K562 (cell line): ENCODE data around the gene CCDC117. TPM values are rescaled to one million over a fixed set of nuclear protein-coding genes. Genes with fewer than 3 reads are reported as not detected.
A peak's percentile ranks its signal among the peaks of the same experiment; 100 is the strongest.

Experiments used
- ATAC-seq: fragments of 200-7000 bp; cut with Tn5 transposase; 3 replicates; pipeline ENCODE4 v1.9.1; 2020; ENCODE audit warnings: moderate library complexity
- BruUV-seq: library from RNA; stranded (reverse); fragments of 400-500 nt; replicated peaks from 2 replicates; lab custom pipeline; 2021; lab: Mats Ljungman, UMichigan
- CTCF ChIA-PET: fragments of 300-600 bp; formaldehyde crosslinking; extraction: SDS; loops from one replicate; lab custom pipeline; 2021; ENCODE audit warnings: low intra/inter-chr PET ratio; lab: Yijun Ruan, JAX
- POLR2A ChIA-PET: fragments of 300-600, 350-650 bp; sonication (Branson Sonifier 250); formaldehyde crosslinking; extraction: SDS; loops from one replicate; lab custom pipeline; 2021; ENCODE audit warnings: antibody characterized with exemption, inconsistent platforms; lab: Yijun Ruan, JAX
- DNase-seq, 4 experiments: peaks; one replicate each; pipeline versions ENCODE4 v3.0.0 to v3.0.0-alpha.2; 2011 to 2018; ENCODE audit warnings: low spot score in 3 of 4, mixed read lengths in 3 of 4; ENCODE audit errors: extremely low read depth in 1 of 4
- FAIRE-seq: peaks from 2 replicates; lab custom pipeline; 2011; peaks lifted over from hg19 to GRCh38; lab: Jason Lieb, UNC
- H2AFZ ChIP-seq: 2 replicates; pipeline ENCODE4 v1.6.0; 2011; ENCODE audit warnings: low read depth, low read length, control low read depth, inconsistent platforms
- H3K27ac ChIP-seq: fragments of 200-600 bp; 3 replicates; pipeline ENCODE4 v1.8.0; 2011; ENCODE audit warnings: low read depth, mild to moderate bottlenecking, control low read depth, inconsistent platforms, low read length, moderate library complexity, mixed read lengths; ENCODE audit errors: extremely low read depth
- H3K27me3 ChIP-seq, 2 experiments: fragments of 300-600 bp in 1 of 2; 2 replicates in 1 of 2; 3 replicates in 1 of 2; pipeline versions ENCODE4 v1.6.0 to v1.8.0; 2011; ENCODE audit warnings: inconsistent platforms in 2 of 2, low read length in 2 of 2, mild to moderate bottlenecking in 1 of 2, mixed read lengths in 1 of 2, moderate library complexity in 1 of 2; ENCODE audit not compliant: control insufficient read depth in 2 of 2, insufficient read depth in 2 of 2
- H3K36me3 ChIP-seq: fragments of 300-600 bp; 3 replicates; pipeline ENCODE4 v1.8.0; 2011; ENCODE audit warnings: mild to moderate bottlenecking, low read length, inconsistent platforms; ENCODE audit not compliant: control insufficient read depth, insufficient read depth
- H3K4me1 ChIP-seq, 2 experiments: fragments of 200-600 bp in 1 of 2; replicated peaks in 1 of 2; 2 replicates in 1 of 2; 3 replicates in 1 of 2; pipeline versions ENCODE4 v1.5.1 to v1.8.0; 2011; ENCODE audit warnings: inconsistent platforms in 2 of 2, low read length in 2 of 2, mild to moderate bottlenecking in 1 of 2, mixed read lengths in 1 of 2, moderate library complexity in 1 of 2; ENCODE audit not compliant: control insufficient read depth in 2 of 2, insufficient read depth in 2 of 2
- H3K4me2 ChIP-seq: 2 replicates; pipeline ENCODE4 v1.6.1; 2011; ENCODE audit warnings: low read length, control low read depth, inconsistent platforms, mixed read lengths; ENCODE audit not compliant: insufficient read depth
- H3K4me3 ChIP-seq: fragments of 200-600 bp; sonication (generic), shearing (Covaris generic); 2 replicates; pipeline ENCODE4 v1.5.1; 2016; ENCODE audit warnings: control low read depth, inconsistent platforms
- H3K79me2 ChIP-seq: fragments of 200-600 bp; 3 replicates; pipeline ENCODE4 v1.8.0; 2011; ENCODE audit warnings: low read length, inconsistent platforms; ENCODE audit not compliant: control insufficient read depth, insufficient read depth
- H3K9ac ChIP-seq, 2 experiments: 2 replicates each; pipeline versions ENCODE4 v1.6.0 to v1.6.1; 2011; ENCODE audit warnings: low read depth in 2 of 2, low read length in 2 of 2, control low read depth in 1 of 2, inconsistent platforms in 1 of 2, mild to moderate bottlenecking in 1 of 2, mixed read lengths in 1 of 2; ENCODE audit not compliant: insufficient read depth in 1 of 2
- H3K9me1 ChIP-seq: one replicate; pipeline ENCODE4 v1.6.0; 2011; ENCODE audit warnings: inconsistent platforms, mild to moderate bottlenecking, low read length, moderate library complexity; ENCODE audit not compliant: control insufficient read depth, insufficient read depth
- H3K9me3 ChIP-seq: replicated peaks from 2 replicates; pipeline ENCODE4 v1.5.1; 2011; ENCODE audit warnings: low read depth, low read length, inconsistent platforms; ENCODE audit not compliant: control insufficient read depth, insufficient read depth
- H4K20me1 ChIP-seq: replicated peaks from 2 replicates; pipeline ENCODE4 v1.6.1; 2011; ENCODE audit warnings: low read length, inconsistent platforms, mixed read lengths; ENCODE audit not compliant: control insufficient read depth, insufficient read depth
- CBFB ChIP-seq: sonication (generic); formaldehyde crosslinking; IDR thresholded peaks from 2 replicates; pipeline ENCODE4 v1.4.0; 2020; ENCODE audit warnings: mild to moderate bottlenecking, missing genetic modification reagents
- JUNB ChIP-seq: fragments of 450-650 bp; formaldehyde crosslinking; conservative IDR thresholded peaks from 2 replicates; pipeline ENCODE4 v1.4.0; 2020; ENCODE audit warnings: mild to moderate bottlenecking
- KAT8 ChIP-seq: fragments of 450-650 bp; IDR thresholded peaks from 2 replicates; pipeline ENCODE4 v1.6.1; 2016; ENCODE audit warnings: low read depth, mild to moderate bottlenecking
- MCM5 ChIP-seq: fragments of 450-650 bp; IDR thresholded peaks from 2 replicates; pipeline ENCODE4 v1.6.1; 2016; ENCODE audit warnings: low read depth
- TGIF2 ChIP-seq: sonication (generic); formaldehyde crosslinking; IDR thresholded peaks from 2 replicates; pipeline ENCODE4 v1.8.1; 2022; ENCODE audit warnings: mild to moderate bottlenecking, missing genetic modification reagents, moderate library complexity
- ZNF146 ChIP-seq: IDR thresholded peaks from one replicate; pipeline ENCODE4 v1.6.1; 2018; ENCODE audit warnings: missing compliant biosample characterization; ENCODE audit not compliant: unreplicated experiment
- ZNF785 ChIP-seq: fragments of 250-450 bp; sonication (Bioruptor Pico); IDR thresholded peaks from 2 replicates; pipeline ENCODE4 v1.4.0; 2020; ENCODE audit warnings: mild to moderate bottlenecking
- WGBS: fragments of 100-300 bp; shearing (Covaris generic); methylation state at CpG from one replicate; pipeline ENCODE4 v1.1.6; 2016; ENCODE audit warnings: low coverage, mixed read lengths; ENCODE audit not compliant: insufficient coverage; ENCODE audit errors: missing lambda C conversion rate; 5-methylcytosine and 5-hydroxymethylcytosine counted together
- in situ Hi-C: fragments of 300-500 bp; cut with MboI; formaldehyde crosslinking; loops from 4 replicates; pipeline ENCODE4 v1.15.0; 2018; ENCODE audit warnings: inconsistent platforms, mixed read lengths
- intact Hi-C: fragments of 100-400 bp; cut with micrococcal nuclease; formaldehyde crosslinking; loops from 2 replicates; pipeline ENCODE4 v1.14.2; 2022
- polyA plus RNA-seq, 8 experiments: library from polyadenylated mRNA; depleted of rRNA in 4 of 8; stranded (reverse) in 5 of 8; unstranded in 3 of 8; fragments of >200 nt; fragmentation: Nextera tagmentation in 2 of 8; fragmentation: Illumina TruSeq in 1 of 8; extraction: Ambion mirVana in 2 of 8; extraction: Trizol in 1 of 8; gene quantifications; 2 replicates each; pipeline versions ENCODE4 v1.2.1 to v1.2.3, GENCODE V29; 2011 to 2014; ENCODE audit warnings: inconsistent platforms in 1 of 8, missing spikeins in 1 of 8
- total RNA-seq, 7 experiments: library from RNA; depleted of rRNA in 6 of 7; stranded (reverse); fragments of >200 nt in 6 of 7; fragmentation: Illumina TruSeq in 2 of 7; extraction: Trizol in 2 of 7; gene quantifications; 2 replicates each; pipeline versions ENCODE4 v1.2.1 to v1.2.3, GENCODE V29; 2011 to 2021; ENCODE audit warnings: low replicate concordance in 1 of 7
- TF ChIP-seq, protein P1 (sequence below): fragments of 450-650 bp; IDR thresholded peaks from 2 replicates; pipeline ENCODE4 v1.6.1; 2016; ENCODE audit warnings: mild to moderate bottlenecking
- TF ChIP-seq, protein P2 (sequence below): IDR thresholded peaks from 2 replicates; pipeline ENCODE4 v1.6.1; 2012; ENCODE audit warnings: low read depth, low read length, improper control_type of control experiment, borderline replicate concordance
- TF ChIP-seq, protein P3 (sequence below): fragments of 450-650 bp; formaldehyde crosslinking; IDR thresholded peaks from 2 replicates; pipeline ENCODE4 v1.4.0; 2022; ENCODE audit warnings: missing genetic modification characterization
- TF ChIP-seq, protein P4 (sequence below): fragments of 250-450 bp; sonication (Bioruptor Pico); IDR thresholded peaks from 2 replicates; pipeline ENCODE4 v1.5.0; 2021; ENCODE audit warnings: mild to moderate bottlenecking, moderate library complexity

Gene CCDC117
- total and polyA plus RNA-seq, 9 of the 15 experiments (the other 6 are each of a cell fraction or from before 2014, with no cell fraction given) = 5.7 to 23.3 (median 15.8) TPM

DNA sequence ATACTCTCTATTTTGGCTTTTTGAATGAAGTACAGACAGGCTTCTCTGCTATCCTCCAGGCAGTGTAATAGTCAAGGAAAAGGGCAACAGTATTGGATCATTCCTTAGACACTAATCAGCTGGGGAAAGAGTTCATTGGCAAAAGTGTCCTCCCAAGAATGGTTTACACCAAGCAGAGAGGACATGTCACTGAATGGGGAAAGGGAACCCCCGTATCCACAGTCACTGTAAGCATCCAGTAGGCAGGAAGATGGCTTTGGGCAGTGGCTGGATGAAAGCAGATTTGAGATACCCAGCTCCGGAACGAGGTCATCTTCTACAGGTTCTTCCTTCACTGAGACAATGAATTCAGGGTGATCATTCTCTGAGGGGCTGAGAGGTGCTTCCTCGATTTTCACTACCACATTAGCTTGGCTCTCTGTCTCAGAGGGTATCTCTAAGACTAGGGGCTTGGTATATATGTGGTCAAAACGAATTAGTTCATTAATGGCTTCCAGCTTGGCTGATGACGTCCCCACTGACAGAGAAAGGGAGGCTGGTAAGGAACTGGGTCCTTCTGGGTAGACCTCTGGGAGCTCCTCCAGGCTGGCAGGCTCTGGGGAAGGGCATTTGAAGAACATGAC is 22.7 kb downstream of the CCDC117 start:
- 82% methylated on average over 6 of the region's 6 CpGs for WGBS
- H3K9ac ChIP-seq = no peak overlapping the region
- intact Hi-C loops (no loop called here), in situ Hi-C loops (no loop called here)
- FAIRE-seq = peak; percentile 19
- peaks cover 51% of the 10 kb centered on the region for H3K36me3 ChIP-seq
- H3K4me2 ChIP-seq = no peak overlapping the region
- no peak for ATAC-seq
- H3K9me3 ChIP-seq = no peaks in the 10 kb centered on the region
- H3K27ac ChIP-seq = no peak overlapping the region
- DNase-seq = no peak
- H2AFZ ChIP-seq = no peak overlapping the region
- peaks cover 24% of the 10 kb centered on the region for H4K20me1 ChIP-seq
- peaks cover 3 to 5% of the 10 kb centered on the region in 2 experiments; a peak in 3 of 5 replicates for H3K4me1 ChIP-seq
- H3K9me1 ChIP-seq = peaks cover 4% of the 10 kb centered on the region
- no peaks in the 10 kb centered on the region for H3K27me3 ChIP-seq
- H3K79me2 ChIP-seq = peaks cover 53% of the 10 kb centered on the region
- POLR2A ChIA-PET = interaction anchor here (0.6 to 9.9 kb wide), 4 partner anchors 8 to 300 kb away, joined by 3 to 109 read pairs (median 7); no protein-coding TSS in a partner anchor
- BruUV-seq = no TSS peak
- CTCF ChIA-PET = no interaction called here
- H3K4me3 ChIP-seq = no peak overlapping the region
- TF ChIP-seq, protein P1, sequence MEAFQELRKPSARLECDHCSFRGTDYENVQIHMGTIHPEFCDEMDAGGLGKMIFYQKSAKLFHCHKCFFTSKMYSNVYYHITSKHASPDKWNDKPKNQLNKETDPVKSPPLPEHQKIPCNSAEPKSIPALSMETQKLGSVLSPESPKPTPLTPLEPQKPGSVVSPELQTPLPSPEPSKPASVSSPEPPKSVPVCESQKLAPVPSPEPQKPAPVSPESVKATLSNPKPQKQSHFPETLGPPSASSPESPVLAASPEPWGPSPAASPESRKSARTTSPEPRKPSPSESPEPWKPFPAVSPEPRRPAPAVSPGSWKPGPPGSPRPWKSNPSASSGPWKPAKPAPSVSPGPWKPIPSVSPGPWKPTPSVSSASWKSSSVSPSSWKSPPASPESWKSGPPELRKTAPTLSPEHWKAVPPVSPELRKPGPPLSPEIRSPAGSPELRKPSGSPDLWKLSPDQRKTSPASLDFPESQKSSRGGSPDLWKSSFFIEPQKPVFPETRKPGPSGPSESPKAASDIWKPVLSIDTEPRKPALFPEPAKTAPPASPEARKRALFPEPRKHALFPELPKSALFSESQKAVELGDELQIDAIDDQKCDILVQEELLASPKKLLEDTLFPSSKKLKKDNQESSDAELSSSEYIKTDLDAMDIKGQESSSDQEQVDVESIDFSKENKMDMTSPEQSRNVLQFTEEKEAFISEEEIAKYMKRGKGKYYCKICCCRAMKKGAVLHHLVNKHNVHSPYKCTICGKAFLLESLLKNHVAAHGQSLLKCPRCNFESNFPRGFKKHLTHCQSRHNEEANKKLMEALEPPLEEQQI = no peak
- TF ChIP-seq CBFB (no peak), ZNF146 (CRISPR knock-in tag) (no peak), TGIF2 (CRISPR knock-in tag) (no peak), KAT8 (no peak), JUNB (CRISPR knock-in tag) (no peak), MCM5 (no peak), ZNF785 (CRISPR knock-in tag) (no peak)
- TF ChIP-seq, protein P2, sequence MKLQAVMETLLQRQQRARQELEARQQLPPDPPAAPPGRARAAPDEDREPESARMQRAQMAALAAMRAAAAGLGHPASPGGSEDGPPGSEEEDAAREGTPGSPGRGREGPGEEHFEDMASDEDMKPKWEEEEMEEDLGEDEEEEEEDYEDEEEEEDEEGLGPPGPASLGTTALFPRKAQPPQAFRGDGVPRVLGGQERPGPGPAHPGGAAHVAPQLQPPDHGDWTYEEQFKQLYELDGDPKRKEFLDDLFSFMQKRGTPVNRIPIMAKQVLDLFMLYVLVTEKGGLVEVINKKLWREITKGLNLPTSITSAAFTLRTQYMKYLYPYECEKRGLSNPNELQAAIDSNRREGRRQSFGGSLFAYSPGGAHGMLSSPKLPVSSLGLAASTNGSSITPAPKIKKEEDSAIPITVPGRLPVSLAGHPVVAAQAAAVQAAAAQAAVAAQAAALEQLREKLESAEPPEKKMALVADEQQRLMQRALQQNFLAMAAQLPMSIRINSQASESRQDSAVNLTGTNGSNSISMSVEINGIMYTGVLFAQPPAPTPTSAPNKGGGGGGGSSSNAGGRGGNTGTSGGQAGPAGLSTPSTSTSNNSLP = no peak
- TF ChIP-seq, protein P3, sequence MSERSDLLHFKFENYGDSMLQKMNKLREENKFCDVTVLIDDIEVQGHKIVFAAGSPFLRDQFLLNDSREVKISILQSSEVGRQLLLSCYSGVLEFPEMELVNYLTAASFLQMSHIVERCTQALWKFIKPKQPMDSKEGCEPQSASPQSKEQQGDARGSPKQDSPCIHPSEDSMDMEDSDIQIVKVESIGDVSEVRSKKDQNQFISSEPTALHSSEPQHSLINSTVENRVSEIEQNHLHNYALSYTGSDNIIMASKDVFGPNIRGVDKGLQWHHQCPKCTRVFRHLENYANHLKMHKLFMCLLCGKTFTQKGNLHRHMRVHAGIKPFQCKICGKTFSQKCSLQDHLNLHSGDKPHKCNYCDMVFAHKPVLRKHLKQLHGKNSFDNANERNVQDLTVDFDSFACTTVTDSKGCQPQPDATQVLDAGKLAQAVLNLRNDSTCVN (CRISPR knock-in tag) = no peak
- TF ChIP-seq, protein P4, sequence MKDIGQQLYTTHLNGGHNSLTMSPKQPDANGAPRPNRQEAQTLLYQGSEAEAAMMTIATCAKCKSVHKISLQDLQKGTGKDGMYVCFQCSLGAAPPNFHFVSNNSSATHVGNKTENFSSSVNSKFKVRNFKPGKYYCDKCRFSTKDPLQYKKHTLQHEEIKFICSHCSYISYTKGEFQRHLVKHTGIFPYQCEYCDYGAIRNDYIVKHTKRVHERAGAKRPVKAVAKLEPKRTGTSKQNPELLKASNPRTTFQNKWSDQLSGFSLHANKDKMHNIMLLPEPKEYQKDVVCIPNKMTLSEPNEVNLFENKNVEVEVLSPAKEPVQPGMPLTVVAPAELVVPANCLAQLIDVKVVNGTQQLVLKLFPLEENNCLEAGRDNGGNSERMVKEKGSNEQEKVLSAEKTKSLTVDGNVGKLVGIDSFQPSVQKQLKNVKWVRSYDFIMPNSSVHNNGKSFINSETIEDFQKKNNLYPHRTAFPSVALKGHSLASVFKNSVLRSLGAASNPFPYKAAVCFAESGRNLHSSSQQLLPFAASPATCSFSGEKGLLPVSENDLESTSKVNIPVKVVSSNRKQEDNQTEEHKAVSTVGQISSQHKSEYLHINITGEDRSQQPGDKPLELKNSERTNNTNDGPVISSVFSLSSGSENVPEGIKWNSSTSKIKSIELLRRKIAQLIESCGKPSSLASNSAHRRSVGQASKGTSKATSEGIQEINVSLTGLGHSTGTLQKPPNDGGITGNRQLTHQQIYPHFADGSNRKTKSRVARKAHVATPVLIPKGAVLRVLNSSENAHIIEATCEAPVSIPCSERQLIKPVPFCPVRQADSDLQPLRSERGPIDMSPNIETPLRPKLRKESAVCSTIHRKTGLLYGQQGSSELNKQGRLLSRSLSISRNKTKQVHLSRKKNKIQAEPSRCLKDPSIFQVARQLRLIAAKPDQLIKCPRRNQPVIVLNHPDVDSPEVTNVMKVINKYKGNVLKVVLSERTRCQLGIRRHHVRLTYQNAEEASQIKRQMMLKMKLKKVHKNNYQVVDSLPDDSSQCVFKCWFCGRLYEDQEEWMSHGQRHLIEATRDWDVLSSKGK (CRISPR knock-in tag) = no peak
